OCI-LY7 (cell line): ENCODE data around the gene SH2D3A. TPM values are rescaled to one million over a fixed set of nuclear protein-coding genes. Genes with fewer than 3 reads are reported as not detected.

Experiments used
- BruUV-seq: library from RNA; stranded (reverse); fragments of 400-500 nt; replicated peaks from 2 replicates; lab custom pipeline; 2021; lab: Mats Ljungman, UMichigan
- CTCF ChIA-PET: fragments of 300-600 bp; sonication (Branson Sonifier 250); formaldehyde crosslinking; loops from one replicate; lab custom pipeline; 2022; ENCODE audit warnings: antibody characterized with exemption; ENCODE audit not compliant: unreplicated experiment; lab: Charles Lee
- POLR2A ChIA-PET: fragments of 300-600 bp; sonication (Branson Sonifier 250); formaldehyde crosslinking; loops from one replicate; lab custom pipeline; 2022; ENCODE audit warnings: antibody characterized with exemption; lab: Charles Lee
- DNase-seq: peaks from one replicate; pipeline ENCODE4 v3.0.0-alpha.2; 2015; ENCODE audit warnings: low spot score
- H2AFZ ChIP-seq: fragments of 200-600 bp; sonication (generic), shearing (Covaris generic); 2 replicates; pipeline ENCODE4 v1.6.1; 2014; ENCODE audit warnings: mild to moderate bottlenecking, antibody characterized with exemption, low read length, moderate library complexity
- H3K27ac ChIP-seq: fragments of 200-600 bp; sonication (generic); 2 replicates; pipeline ENCODE4 v1.5.1; 2014; ENCODE audit warnings: mixed run types, low read depth, mild to moderate bottlenecking, moderate library complexity, low read length, inconsistent platforms; ENCODE audit not compliant: poor library complexity, severe bottlenecking
- H3K36me3 ChIP-seq: fragments of 200-600 bp; sonication (generic); 2 replicates; pipeline ENCODE4 v1.6.1; 2014; ENCODE audit warnings: mild to moderate bottlenecking, antibody characterized with exemption, low read length, moderate library complexity, mixed read lengths; ENCODE audit not compliant: insufficient read depth
- H3K4me1 ChIP-seq: fragments of 200-600 bp; sonication (generic); 2 replicates; pipeline ENCODE4 v1.5.1; 2014; ENCODE audit warnings: mild to moderate bottlenecking, low read length; ENCODE audit not compliant: insufficient read depth, poor library complexity, severe bottlenecking
- H3K4me2 ChIP-seq: fragments of 200-600 bp; sonication (generic); 2 replicates; pipeline ENCODE4 v1.6.1; 2014; ENCODE audit warnings: mild to moderate bottlenecking, low read length
- H3K4me3 ChIP-seq: fragments of 200-600 bp; sonication (generic); 2 replicates; pipeline ENCODE4 v1.5.1; 2014; ENCODE audit warnings: mild to moderate bottlenecking, low read depth, low read length; ENCODE audit not compliant: poor library complexity, severe bottlenecking
- H3K79me2 ChIP-seq: fragments of 200-600 bp; sonication (generic); 2 replicates; pipeline ENCODE4 v1.6.1; 2016; ENCODE audit warnings: low read depth, mild to moderate bottlenecking, low read length, moderate library complexity, mixed read lengths; ENCODE audit not compliant: insufficient read depth
- H3K9me2 ChIP-seq: fragments of 200-600 bp; sonication (generic); 2 replicates; pipeline ENCODE4 v1.6.1; 2016; ENCODE audit warnings: mild to moderate bottlenecking, low read length, mixed read lengths; ENCODE audit not compliant: insufficient read depth
- H3K9me3 ChIP-seq: fragments of 200-600 bp; sonication (generic); 2 replicates; pipeline ENCODE4 v1.6.1; 2014; ENCODE audit warnings: mild to moderate bottlenecking, mixed run types, low read length, mixed read lengths
- H4K20me1 ChIP-seq: fragments of 200-600 bp; sonication (generic); 2 replicates; pipeline ENCODE4 v1.6.1; 2014; ENCODE audit warnings: mild to moderate bottlenecking, antibody characterized with exemption, low read length, moderate library complexity, mixed read lengths; ENCODE audit not compliant: insufficient read depth
- EZH2phosphoT487 ChIP-seq: fragments of 200-600 bp; sonication (generic); IDR thresholded peaks from 2 replicates; pipeline ENCODE4 v1.6.1; 2018; ENCODE audit warnings: low read depth, borderline replicate concordance, mild to moderate bottlenecking, mixed run types, antibody characterized with exemption, low read length, moderate library complexity, mixed read lengths
- intact Hi-C: fragments of 100-400 bp; cut with micrococcal nuclease; formaldehyde crosslinking; loops from one replicate; pipeline ENCODE4 v1.10.0; 2022; ENCODE audit not compliant: unreplicated experiment
- total RNA-seq, 2 experiments: library from RNA; depleted of rRNA in 1 of 2; stranded (reverse); fragments of >200 nt in 1 of 2; shearing (Covaris generic) in 1 of 2; gene quantifications; 2 replicates each; pipeline ENCODE4 v1.2.3, GENCODE V29; 2014 to 2022
- TF ChIP-seq, protein P1 (sequence below): fragments of 200-600 bp; sonication (generic); conservative IDR thresholded peaks from 2 replicates; pipeline ENCODE4 v1.5.1; 2014; ENCODE audit warnings: mild to moderate bottlenecking, antibody characterized with exemption, low read length, moderate library complexity, mixed read lengths

SH2D3A gene
- total RNA-seq, 2 experiments from 2014 or later, result 7.8 to 13.3 TPM

DNA sequence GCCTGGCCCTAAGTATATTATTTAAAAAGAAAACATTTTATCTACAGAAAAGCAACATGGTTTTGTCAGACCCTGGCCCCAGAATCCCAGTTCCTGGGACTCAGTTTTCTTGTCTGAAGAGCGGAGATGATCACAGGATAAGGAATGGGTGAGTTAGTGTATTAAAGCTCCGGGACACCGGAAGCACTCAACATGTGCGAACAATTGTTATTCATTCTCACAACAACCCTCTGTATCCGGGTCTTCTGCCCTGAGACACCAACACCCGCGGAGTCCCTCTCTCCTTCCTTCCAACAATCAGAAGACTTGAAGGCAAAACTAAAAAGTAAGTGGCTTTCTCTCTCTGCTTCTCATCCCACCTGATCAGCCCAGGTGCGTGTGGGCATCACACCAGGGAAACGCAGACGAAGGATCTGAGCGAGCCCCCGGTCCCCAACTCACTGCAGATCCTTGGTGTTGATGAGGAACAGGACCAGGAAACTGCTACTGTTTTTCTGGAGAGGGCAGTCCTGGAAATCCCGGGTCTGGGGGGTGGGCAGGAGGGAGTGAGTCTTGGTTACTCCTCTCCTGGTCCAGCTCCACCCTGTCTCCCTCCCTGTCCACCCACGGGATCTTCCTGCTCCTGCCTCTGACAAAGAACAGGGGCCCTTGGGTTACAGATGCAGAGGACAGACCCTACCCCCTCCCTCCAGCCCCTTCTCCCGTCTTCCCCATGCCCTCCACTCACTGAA is 31.9 kb downstream of the SH2D3A start:
- Histone ChIP-seq H4K20me1 (no peaks in the 10 kb centered on the region), H3K4me1 (peaks cover 35% of the 10 kb centered on the region), H3K9me3 (no peaks in the 10 kb centered on the region), H3K4me3 (peak overlapping the region; percentile 83), H3K4me2 (peak overlapping the region; percentile 85), H3K9me2 (no peaks in the 10 kb centered on the region), H3K79me2 (peaks cover 13% of the 10 kb centered on the region; the same call in 1 of the 2 replicates), H2AFZ (no peak overlapping the region), H3K36me3 (no peaks in the 10 kb centered on the region), H3K27ac (peak overlapping the region; percentile 74)
- BruUV-seq, result no TSS peak
- CTCF ChIA-PET, result interaction anchor here (1.7 kb wide), 1 partner anchor 128 kb away, joined by 5 read pairs; no protein-coding TSS in a partner anchor
- intact Hi-C loops, result loop anchor here (5.0 kb wide), 1 partner anchor 133 kb away; no protein-coding TSS in a partner anchor
- POLR2A ChIA-PET, result interaction anchor here (0.6 kb wide), 2 partner anchors 53 to 128 kb away, joined by 3 read pairs; no protein-coding TSS in a partner anchor
- TF ChIP-seq, protein P1, sequence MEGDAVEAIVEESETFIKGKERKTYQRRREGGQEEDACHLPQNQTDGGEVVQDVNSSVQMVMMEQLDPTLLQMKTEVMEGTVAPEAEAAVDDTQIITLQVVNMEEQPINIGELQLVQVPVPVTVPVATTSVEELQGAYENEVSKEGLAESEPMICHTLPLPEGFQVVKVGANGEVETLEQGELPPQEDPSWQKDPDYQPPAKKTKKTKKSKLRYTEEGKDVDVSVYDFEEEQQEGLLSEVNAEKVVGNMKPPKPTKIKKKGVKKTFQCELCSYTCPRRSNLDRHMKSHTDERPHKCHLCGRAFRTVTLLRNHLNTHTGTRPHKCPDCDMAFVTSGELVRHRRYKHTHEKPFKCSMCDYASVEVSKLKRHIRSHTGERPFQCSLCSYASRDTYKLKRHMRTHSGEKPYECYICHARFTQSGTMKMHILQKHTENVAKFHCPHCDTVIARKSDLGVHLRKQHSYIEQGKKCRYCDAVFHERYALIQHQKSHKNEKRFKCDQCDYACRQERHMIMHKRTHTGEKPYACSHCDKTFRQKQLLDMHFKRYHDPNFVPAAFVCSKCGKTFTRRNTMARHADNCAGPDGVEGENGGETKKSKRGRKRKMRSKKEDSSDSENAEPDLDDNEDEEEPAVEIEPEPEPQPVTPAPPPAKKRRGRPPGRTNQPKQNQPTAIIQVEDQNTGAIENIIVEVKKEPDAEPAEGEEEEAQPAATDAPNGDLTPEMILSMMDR, result no peak
- TF ChIP-seq EZH2phosphoT487, result no peak
- no peak for DNase-seq

DNA sequence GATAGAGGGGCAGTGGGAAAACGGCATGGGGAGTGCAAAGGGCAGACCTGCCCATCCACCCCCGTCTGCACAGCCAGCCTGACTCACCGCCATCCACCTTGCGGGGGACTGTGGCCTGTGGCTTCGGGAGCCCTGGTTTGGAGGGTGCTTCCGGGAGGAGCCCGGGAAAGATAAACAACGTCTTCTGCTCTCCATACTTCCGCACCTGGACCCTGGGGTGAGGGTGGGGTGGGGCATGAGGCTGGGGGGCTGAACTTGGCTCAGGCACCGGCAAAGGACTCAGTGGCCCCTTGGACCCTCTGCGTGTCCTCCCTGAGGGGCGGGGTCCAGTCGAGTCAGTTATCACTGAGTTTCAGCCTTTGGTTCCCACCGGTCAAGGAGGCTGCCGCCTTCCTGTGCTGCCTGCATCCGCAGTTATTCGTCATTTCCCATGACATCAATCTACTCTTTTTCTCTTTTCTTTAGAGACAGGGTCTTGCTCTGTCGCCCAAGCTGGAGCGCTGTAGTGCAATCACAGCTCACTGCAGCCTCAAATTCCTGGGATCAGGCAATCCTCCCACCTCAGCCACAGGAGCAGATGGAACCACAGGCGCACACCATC is 33.0 kb downstream of the SH2D3A start:
- no peak for DNase-seq
- intact Hi-C loops, result no loop called here
- CTCF ChIA-PET, result no interaction called here
- Histone ChIP-seq H3K9me3 (no peaks in the 10 kb centered on the region), H3K36me3 (no peaks in the 10 kb centered on the region; the same call in 1 of the 2 replicates), H2AFZ (no peak overlapping the region), H4K20me1 (no peaks in the 10 kb centered on the region), H3K27ac (no peak overlapping the region), H3K4me1 (peaks cover 27% of the 10 kb centered on the region), H3K4me3 (no peak overlapping the region), H3K79me2 (peaks cover 13% of the 10 kb centered on the region; the same call in 1 of the 2 replicates), H3K4me2 (no peak overlapping the region), H3K9me2 (no peaks in the 10 kb centered on the region)
- no peak for TF ChIP-seq EZH2phosphoT487
- TF ChIP-seq, protein P1, result no peak
- no TSS peak for BruUV-seq
- POLR2A ChIA-PET, result no interaction called here
